Left lung (tissue), 10 donors: Measurements from ENCODE around the gene ST3GAL3. TPM values are rescaled to one million over a fixed set of nuclear protein-coding genes. Genes with fewer than 3 reads are reported as not detected.
A peak's percentile ranks its signal among the peaks of the same experiment; 100 is the strongest.

Source experiments
- ATAC-seq: fragments of 200-7000 bp; cut with Tn5 transposase; one replicate; pipeline ENCODE4 v1.9.1; 2020; ENCODE audit warnings: moderate library complexity
- DNase-seq, 4 donors: peaks; one replicate each; pipeline ENCODE4 v3.0.0-alpha.2; 2013 to 2020
- H3K27ac ChIP-seq, 2 donors: fragments of 200-600 bp; sonication (generic) in 1 of 2; one replicate each; pipeline versions ENCODE4 v1.5.0 to v1.8.0; 2020 to 2021
- H3K27me3 ChIP-seq, 2 donors: fragments of 200-600 bp; sonication (generic) in 1 of 2; one replicate each; pipeline versions ENCODE4 v1.5.0 to v1.8.0; 2020 to 2021
- H3K36me3 ChIP-seq, 2 donors: fragments of 200-600 bp; sonication (generic) in 1 of 2; one replicate each; pipeline versions ENCODE4 v1.5.0 to v1.8.0; 2020 to 2021
- H3K4me1 ChIP-seq, 2 donors: fragments of 200-600 bp; one replicate each; pipeline ENCODE4 v1.8.0; 2021
- H3K4me3 ChIP-seq, 2 donors: fragments of 200-600 bp; sonication (generic) in 1 of 2; one replicate each; pipeline versions ENCODE4 v1.5.0 to v1.8.0; 2020 to 2021; ENCODE audit warnings: mild to moderate bottlenecking in 1 of 2
- H3K9me3 ChIP-seq, 2 donors: fragments of 200-600 bp; sonication (generic) in 1 of 2; one replicate each; pipeline versions ENCODE4 v1.5.0 to v1.8.0; 2020 to 2021
- CTCF ChIP-seq, 2 donors: fragments of 200-600 bp; sonication (generic) in 1 of 2; IDR thresholded peaks; one replicate each; pipeline versions ENCODE4 v1.5.0 to v1.8.0; 2021; ENCODE audit warnings: antibody characterized with exemption in 2 of 2
- intact Hi-C, 2 donors: fragments of 100-400 bp; cut with DNase I; formaldehyde crosslinking; loops; one replicate each; pipeline versions ENCODE4 v1.11.2 to v1.14.2; 2022
- polyA plus RNA-seq, 6 donors: library from polyadenylated mRNA; unstranded; fragments of 120-200 nt; gene quantifications; one replicate each; pipeline ENCODE4 v1.2.1, GENCODE V29; 2013; ENCODE audit not compliant: insufficient read length in 6 of 6
- total RNA-seq, 2 donors: library from RNA; stranded (reverse); fragmentation: NEBNext Ultra II Directional; extraction: Animal tissue kit (Norgen Biotek cat#: 25700); gene quantifications; one replicate each; pipeline ENCODE4 v1.2.1, GENCODE V29; 2021
- donor health status: DM: no; HTN: yes; CAD: no.
- donor health status: DM: no; HTN: no; CAD: no.

ST3GAL3 gene
- total and polyA plus RNA-seq, 8 donors: 18.9 to 42.4 (median 34.4) TPM

GRCh38 chr1:43969746-43970466 lies 262.6 kb downstream of the ST3GAL3 start, which contains the start of gene DPH2:
DPH2 (plus strand) TSS chr1:43970010; CDS start chr1:43970176, 166 bp downstream.
- no peak within 1 kb of the TSS for H3K27ac ChIP-seq
- peak within 1 kb of the TSS; percentile 62 to 69 for H3K4me3 ChIP-seq
- peak; percentile 93 for ATAC-seq
- TF ChIP-seq CTCF (IDR thresholded peaks at IDR 0.05): peak in 1 of 2 donors; percentile 18
- no peaks in the 10 kb centered on the region for H3K9me3 ChIP-seq
- peaks cover 11 to 23% of the 10 kb centered on the region in 2 donors for H3K4me1 ChIP-seq
- H3K36me3 ChIP-seq: peaks cover 0 to 36% of the 10 kb centered on the region in 2 donors
- intact Hi-C loops: no loop called here
- no peaks in the 10 kb centered on the region for H3K27me3 ChIP-seq
- DNase-seq: peak; percentile 94 to 98 (median 98)

DNA sequence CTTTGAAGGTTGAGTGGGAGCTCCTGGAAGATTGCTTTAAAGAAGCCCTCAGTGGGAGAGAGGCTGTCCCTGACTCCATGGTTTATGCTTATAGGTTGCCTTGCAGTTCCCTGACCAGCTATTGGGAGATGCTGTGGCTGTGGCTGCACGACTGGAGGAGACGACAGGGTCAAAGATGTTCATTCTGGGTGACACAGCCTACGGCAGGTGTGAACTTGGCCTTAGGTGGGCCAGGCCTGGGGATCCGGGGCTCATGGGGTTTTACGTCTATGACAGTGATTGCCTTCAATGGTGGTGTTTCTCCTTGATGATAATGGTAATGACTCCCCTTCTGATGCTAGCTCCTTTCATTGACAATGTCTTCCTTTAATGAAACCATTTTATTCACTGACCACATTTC lies 263.2 kb downstream of the ST3GAL3 start:
- no peak overlapping the region for H3K27ac ChIP-seq
- DNase-seq (no peak), ATAC-seq (no peak)
- no peaks in the 10 kb centered on the region for H3K9me3 ChIP-seq
- H3K4me1 ChIP-seq: peaks cover 12 to 26% of the 10 kb centered on the region in 2 donors
- H3K36me3 ChIP-seq: peaks cover 0 to 36% of the 10 kb centered on the region in 2 donors
- intact Hi-C loops: no loop called here
- H3K4me3 ChIP-seq: peak overlapping the region; percentile 62 to 69
- no peaks in the 10 kb centered on the region for H3K27me3 ChIP-seq
- TF ChIP-seq CTCF (IDR thresholded peaks at IDR 0.05): no peak

DNA sequence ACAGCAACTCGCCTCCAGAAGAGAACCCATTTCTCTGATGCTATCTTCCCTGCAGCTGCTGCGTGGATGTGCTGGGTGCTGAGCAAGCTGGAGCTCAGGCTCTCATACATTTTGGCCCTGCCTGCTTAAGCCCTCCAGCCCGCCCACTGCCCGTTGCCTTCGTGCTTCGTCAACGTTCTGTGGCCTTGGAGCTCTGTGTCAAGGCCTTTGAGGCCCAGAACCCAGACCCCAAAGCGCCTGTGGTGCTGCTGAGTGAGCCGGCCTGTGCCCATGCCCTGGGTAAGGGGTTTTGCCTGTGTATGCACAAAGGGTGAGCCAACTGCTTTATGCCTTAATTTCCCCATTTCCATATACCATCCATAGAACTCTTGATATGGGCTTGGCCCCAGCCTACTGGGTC lies 263.6 kb downstream of the ST3GAL3 start:
- H3K27ac ChIP-seq: no peak overlapping the region
- H3K4me1 ChIP-seq: peaks cover 16 to 30% of the 10 kb centered on the region in 2 donors
- H3K27me3 ChIP-seq: no peaks in the 10 kb centered on the region
- no peak for DNase-seq
- peak overlapping the region in 1 of 2 donors; percentile 69 for H3K4me3 ChIP-seq
- intact Hi-C loops: no loop called here
- no peaks in the 10 kb centered on the region for H3K9me3 ChIP-seq
- no peak for TF ChIP-seq CTCF (IDR thresholded peaks at IDR 0.05)
- peaks cover 0 to 34% of the 10 kb centered on the region in 2 donors for H3K36me3 ChIP-seq
- ATAC-seq: no peak

- peaks cover 21 to 35% of the 10 kb centered on the region in 2 donors for H3K4me1 ChIP-seq
- intact Hi-C loops: no loop called here
- peak in 1 of 4 donors; percentile 74 for DNase-seq
- no peak for TF ChIP-seq CTCF (IDR thresholded peaks at IDR 0.05)
- H3K4me3 ChIP-seq: no peak overlapping the region
- peaks cover under 1 to 34% of the 10 kb centered on the region in 2 donors for H3K36me3 ChIP-seq
- H3K9me3 ChIP-seq: no peaks in the 10 kb centered on the region
- ATAC-seq: no peak
- H3K27me3 ChIP-seq: no peaks in the 10 kb centered on the region
- H3K27ac ChIP-seq: no peak overlapping the region
Measured at GRCh38 chr1:43971336-43971980, 264.1 kb downstream of the ST3GAL3 start.

DNA sequence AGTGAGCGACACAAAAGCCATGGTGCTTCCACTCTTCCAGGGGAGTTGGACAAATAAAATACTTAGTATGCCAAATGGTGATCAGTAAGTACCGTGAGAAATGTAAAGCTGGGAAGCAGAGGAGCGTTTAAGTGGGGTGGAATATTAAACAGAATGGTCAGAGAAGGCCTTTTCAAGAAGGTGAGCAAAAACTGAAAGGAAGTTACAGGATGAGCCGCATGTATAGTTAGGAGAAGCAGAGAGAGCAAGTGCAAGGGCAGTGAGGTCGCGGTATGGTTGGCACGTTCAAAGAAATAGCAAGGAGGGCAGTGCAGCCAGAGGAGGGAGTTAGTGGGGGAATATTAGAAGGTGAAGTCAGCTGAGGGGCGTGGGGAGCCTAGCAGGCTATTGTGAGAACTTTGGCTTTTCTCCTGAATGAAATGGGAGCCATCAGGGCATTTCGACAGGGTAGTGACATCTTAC lies 266.7 kb downstream of the ST3GAL3 start:
- Histone ChIP-seq H3K36me3 (peaks cover 5 to 38% of the 10 kb centered on the region in 2 donors), H3K9me3 (no peaks in the 10 kb centered on the region), H3K27me3 (no peaks in the 10 kb centered on the region), H3K27ac (peak overlapping the region; percentile 90 to 99), H3K4me3 (peak overlapping the region; percentile 87 to 98), H3K4me1 (peaks cover 34 to 60% of the 10 kb centered on the region in 2 donors)
- ATAC-seq (no peak), DNase-seq (no peak)
- no peak for TF ChIP-seq CTCF (IDR thresholded peaks at IDR 0.05)
- intact Hi-C loops: no loop called here
